AG08396 (cell line): ENCODE measurements around the gene MT1A.

Experiments used
- DNase-seq: peaks from one replicate; pipeline ENCODE4 v3.0.0; 2012; ENCODE audit warnings: low spot score, mixed read lengths

The MT1A gene

GRCh38 chr16:56679078-56679730 is 40.7 kb downstream of the MT1A start:
- DNase-seq: no peak

- DNase-seq: no peak
Measured at GRCh38 chr16:56679818-56680217, 41.4 kb downstream of the MT1A start.

- DNase-seq: peak; percentile 93
Measured at GRCh38 chr16:56681939-56682702, 43.7 kb downstream of the MT1A start, which contains the start of gene MT1X. Gene MT1X (plus strand): TSS chr16:56682470. CDS start chr16:56682541, 71 bp downstream.

- no peak for DNase-seq
Measured at GRCh38 chr16:56682703-56683397, 44.4 kb downstream of the MT1A start.

- no peak for DNase-seq
Measured at GRCh38 chr16:56683424-56684172, 45.1 kb downstream of the MT1A start.

- no peak for DNase-seq
Measured at GRCh38 chr16:56684256-56684925, 45.9 kb downstream of the MT1A start.

- no peak for DNase-seq
Measured at GRCh38 chr16:56684926-56685590, 46.6 kb downstream of the MT1A start.

- no peak for DNase-seq
Measured at GRCh38 chr16:56686758-56687157, 48.3 kb downstream of the MT1A start.

GRCh38 chr16:56688762-56689161 is 50.3 kb downstream of the MT1A start:
- DNase-seq: no peak

GRCh38 chr16:56689171-56689570 is 50.7 kb downstream of the MT1A start:
- DNase-seq: no peak
